HG03442 (cell line): Measurements from ENCODE around the gene XPO5.
A peak's percentile ranks its signal among the peaks of the same experiment; 100 is the strongest.
"Not testable (repeated sequence)": the region's sequence is repeated elsewhere in the genome, so short reads cannot be mapped to it uniquely, and the experiment has no call there.

Experiments used
- ATAC-seq: cut with Tn5 transposase; IDR thresholded peaks from one replicate; pipeline ENCODE4 v1.9.1; 2021; ENCODE audit warnings: mild to moderate bottlenecking, moderate library complexity; ENCODE audit not compliant: unreplicated experiment

Gene XPO5

DNA sequence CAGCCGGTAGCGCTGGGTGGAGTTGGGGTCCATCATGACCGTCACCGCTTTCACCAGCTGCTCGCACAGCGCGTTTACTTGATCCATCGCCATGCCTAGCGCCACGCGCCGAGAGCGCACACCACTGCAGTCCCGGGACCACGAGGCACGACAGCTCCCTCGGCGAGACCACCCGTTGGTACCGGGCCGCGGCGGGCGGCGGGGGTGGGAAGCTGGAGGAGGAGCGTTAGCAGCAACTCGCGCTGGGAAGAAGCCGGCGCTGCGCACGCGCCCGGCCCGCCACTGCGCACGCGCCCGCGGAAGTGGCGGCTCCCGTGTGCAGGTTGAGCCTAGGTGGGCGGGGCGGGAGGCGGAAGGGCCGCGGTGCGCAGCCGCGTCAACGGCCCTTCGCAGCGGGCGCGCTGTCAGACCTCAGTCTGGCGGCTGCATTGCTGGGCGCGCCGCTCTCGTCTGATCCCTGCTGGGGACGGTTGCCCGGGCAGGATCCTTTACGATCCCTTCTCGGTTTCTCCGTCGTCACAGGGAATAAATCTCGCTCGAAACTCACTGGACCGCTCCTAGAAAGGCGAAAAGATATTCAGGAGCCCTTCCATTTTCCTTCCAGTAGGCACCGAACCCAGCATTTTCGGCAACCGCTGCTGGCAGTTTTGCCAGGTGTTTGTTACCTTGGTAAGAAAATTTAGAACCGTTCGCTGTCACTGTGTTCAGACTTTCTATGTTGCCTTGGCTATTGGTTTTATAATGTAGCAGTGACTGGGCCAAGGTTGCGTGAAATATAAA, at the start of gene XPO5, which contains the start of gene POLH:
Gene XPO5 (minus strand): TSS at position 267 of the 780 bp plus-strand sequence. CDS start 174 bp downstream, at position 93.
Gene POLH (plus strand): TSS at position 414 of the 780 bp plus-strand sequence. CDS start 6,135 bp downstream, outside the sequence.
- peak; percentile 84 for ATAC-seq

GRCh38 chr6:43625393-43625992, 49.7 kb upstream of the XPO5 start:
- ATAC-seq, result no peak

DNA sequence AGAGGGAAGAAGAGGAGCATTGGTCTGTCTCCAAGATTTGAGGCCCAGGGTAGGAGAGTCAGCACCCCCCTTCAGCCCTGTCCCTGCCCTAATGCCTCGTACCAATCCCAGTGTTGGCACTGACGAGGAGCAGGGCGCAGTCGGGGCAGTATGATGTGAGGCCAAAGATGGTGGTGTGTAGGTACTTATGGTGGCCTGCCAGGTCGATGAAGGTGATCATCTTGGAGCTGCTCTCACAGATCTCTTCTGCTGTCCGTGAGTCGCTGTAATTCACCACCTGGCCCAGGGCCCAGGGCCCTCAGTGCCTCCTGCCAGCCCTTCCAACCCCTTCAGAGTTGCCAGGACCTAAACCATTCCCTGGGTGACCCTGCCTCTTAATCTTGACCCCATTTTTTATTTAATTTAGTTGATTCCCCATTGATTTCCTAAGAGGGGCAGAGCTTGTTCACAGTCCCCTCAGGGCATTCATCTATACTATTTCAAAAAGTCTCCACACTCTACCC, 49.0 kb upstream of the XPO5 start:
- ATAC-seq, result no peak

- no peak for ATAC-seq
Measured at GRCh38 chr6:43623880-43624785, 48.3 kb upstream of the XPO5 start.

DNA sequence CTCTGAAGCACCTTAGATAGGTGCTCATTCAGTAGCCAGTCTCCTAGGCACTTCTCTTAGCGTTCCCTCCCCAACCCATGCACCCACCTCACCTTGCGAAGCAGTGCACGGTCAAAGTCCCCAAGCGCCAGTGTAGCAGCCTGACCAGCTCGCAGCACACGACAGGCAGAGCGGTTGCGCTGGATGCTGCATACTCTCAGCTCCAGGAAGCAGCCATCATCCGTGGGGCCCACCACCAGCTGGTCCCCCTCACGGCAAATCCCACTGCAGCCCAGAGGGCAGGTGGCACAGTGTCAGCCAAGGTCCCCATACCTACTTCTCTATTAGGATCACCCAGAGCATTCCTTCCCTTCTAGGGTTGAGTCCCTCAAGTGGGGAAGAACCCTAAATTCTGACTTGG, 46.7 kb upstream of the XPO5 start:
- no peak for ATAC-seq

DNA sequence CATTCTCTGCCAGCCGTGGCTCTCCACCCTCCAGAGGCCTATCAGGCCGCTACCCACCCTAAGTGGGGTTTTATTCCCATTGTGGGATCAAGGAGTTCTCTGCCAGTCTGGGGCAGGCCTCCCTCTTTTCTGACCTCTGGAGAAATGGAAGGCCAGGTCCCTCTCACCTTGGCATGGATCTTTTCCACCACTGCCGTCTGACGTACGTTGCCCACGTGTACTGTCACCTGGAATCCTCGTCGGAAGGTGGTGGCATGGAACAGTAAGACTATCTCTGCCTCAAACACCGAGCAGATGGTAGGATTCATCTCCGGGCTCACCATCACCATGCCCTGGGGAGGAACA, 46.0 kb upstream of the XPO5 start:
- ATAC-seq, result no peak

DNA sequence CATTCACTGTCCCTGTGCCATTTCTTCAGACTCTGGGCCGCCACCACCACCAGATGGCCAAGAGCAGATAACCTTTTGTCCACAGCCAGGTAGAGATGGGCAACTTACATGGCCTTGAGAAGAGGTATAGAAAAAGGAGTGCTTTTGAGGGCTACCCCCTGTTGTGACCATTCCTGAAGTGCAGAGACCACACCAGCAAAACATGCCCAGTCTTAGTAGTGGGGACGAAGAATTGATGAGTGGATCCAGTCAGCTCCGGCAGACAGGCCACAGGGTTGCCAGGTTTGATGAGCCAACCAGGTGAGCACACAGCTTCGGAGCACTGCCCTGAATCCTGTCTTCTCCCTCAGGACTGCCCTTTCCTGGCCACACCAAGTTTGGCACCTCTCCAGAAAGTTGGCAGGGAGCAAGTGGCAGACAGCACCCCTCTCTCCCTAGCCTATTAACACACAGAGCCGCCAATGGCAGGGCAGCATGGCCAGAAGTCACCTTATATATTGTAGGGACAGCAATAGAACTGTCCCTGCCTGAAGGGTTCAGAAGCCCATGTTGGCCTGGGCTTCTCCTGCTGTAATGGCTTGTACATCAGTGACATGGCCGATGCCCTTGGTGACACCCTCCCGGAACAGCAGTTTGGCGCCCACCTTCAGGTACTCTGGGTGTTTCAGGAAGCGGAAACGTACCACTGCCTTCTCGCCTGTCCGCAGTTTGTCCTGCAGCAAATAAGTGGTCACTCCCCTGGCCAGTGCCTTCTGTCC, 45.4 kb upstream of the XPO5 start:
- ATAC-seq, result no peak

DNA sequence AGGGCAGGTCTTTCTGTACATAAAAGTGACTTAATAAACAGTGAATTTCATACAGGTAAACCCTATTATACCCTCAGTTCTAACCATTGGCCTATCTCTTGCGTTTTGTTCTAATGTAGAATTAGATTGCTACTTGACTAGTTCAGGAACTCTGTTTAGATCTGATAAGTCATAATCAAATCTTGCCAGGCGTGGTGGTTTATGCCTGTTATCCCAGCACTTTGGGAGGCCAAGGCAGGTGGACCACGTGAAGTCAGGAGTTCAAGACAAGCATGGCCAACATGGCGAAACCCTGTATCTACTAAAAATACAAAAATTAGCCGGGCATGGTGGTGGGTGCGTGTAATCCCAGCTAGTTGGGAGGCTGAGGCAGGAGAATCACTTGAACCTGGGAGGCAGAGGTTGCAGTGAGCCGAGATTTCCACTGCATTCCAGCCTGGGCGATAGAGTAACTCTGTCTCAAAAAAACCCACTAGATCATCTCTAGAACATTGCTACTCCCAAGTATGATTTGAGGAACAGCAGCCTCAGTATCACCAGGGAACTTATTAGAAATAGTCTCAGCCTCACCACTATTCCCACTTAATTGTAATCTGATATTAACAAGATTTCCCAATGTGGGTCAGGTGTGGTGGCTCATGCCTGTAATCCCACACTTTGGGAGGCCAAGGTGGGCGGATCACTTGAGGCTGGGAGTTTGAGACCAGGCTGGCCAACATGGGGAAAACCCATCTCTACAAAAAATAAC, 41.1 kb upstream of the XPO5 start:
- no peak for ATAC-seq

GRCh38 chr6:43614396-43614730, 38.5 kb upstream of the XPO5 start:
- no peak for ATAC-seq

- ATAC-seq, result no peak
Measured at GRCh38 chr6:43613721-43614395, 38.0 kb upstream of the XPO5 start.

DNA sequence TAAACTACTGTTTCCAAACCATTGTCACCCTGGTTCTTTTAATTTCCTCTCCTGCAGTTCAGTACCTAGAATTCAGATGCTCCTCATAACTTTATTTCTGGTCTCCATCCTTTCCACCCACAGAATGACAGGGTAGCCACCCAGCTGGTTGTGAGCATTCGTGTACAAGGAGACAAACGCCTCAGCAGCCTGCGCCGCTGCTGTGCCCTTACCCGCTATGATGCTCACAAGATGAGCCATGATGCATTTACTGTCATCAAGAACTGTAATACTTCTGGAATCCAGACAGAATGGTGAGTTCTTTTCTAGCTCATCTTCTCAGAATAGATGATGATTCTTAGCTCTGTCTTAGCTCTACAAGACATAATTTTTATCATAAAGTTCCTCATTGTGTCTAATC, 34.6 kb upstream of the XPO5 start:
- ATAC-seq, result no peak

DNA sequence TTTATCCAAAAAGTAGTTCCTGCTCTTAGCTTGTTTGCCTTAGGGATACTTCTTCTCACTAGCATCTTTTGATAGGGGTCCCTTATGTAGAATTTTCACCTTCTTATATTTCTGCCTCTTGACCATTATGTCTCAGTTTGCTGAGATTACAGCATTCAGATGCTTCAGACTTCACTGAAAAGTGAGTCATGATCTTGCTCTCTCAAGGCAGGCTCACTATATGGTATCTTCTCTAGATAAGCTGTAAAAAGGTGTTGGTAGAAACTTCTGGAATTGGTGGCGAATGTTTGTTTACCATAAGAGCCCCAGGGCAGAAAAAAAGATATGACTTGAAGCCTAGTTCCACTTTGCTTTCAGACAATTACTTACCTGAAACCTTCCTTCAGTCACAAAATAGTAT, 33.6 kb upstream of the XPO5 start:
- ATAC-seq, result no peak

DNA sequence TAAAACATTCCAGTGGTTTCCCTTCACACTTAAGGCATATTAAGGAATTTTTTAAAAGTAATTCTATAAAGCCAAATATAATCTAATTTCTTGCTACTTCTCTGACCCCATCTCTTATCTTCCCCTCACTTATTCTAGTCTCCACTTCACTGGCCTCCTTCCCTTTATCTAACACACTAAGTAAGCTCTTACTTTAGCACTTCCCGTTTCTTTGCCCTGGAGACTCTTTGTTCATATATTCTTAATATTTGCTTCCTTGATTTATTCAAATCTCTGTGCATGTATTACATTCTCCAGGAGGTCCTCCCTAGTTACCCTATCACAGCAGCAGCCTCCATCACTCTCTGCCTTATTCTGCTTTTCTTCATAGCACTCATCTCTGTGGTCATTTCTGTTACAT, 33.0 kb upstream of the XPO5 start:
- ATAC-seq, result no peak

GRCh38 chr6:43608310-43608763, 32.5 kb upstream of the XPO5 start:
- ATAC-seq, result no peak

GRCh38 chr6:43606019-43606418, 30.2 kb upstream of the XPO5 start:
- ATAC-seq, result no peak

GRCh38 chr6:43604174-43604573, 28.3 kb upstream of the XPO5 start:
- no peak for ATAC-seq

- no peak for ATAC-seq
Measured at GRCh38 chr6:43600595-43600994, 24.8 kb upstream of the XPO5 start.

DNA sequence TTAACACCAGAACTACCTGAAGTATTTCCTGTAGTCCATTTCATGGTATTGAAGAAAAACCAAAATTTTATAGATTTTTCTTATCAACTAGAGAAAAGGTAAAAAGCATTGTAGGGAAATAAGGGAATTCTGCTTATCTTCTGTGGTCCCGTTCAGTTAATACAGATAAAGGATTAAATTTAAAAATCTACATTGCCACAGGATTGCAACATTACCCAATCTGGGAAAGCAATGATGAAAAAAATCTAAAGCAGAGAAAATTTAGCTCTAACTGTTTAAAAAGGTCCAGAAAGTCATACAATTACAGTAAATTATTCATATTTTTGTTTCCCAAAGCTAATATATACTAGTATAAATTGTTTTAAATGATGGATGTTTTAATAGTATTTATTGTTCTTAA, 18.1 kb upstream of the XPO5 start:
- no peak for ATAC-seq

DNA sequence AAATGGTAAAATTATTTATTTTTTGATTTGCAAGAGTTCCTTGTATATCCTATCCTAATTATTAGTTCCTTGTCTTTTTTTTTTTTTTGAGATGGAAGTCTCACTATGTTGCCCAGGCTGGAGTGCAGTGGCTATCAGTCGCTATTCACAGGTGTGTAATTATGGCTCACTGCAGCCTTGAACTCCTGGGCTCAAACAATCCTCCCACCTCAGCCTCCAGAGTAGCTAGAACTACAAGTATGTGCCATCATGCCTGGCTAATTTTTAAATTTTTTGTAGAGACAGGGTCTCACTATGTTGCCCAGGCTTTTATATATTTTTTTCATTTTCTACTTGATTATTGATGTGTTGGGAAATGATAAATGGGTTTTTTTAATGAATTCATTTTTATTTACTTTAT, 13.7 kb upstream of the XPO5 start:
- not testable (repeated sequence) for ATAC-seq
